ENCODE results near the gene PLEKHH2. TPM values are rescaled to one million over a fixed set of nuclear protein-coding genes. Genes with fewer than 3 reads are reported as not detected.

PLEKHH2 gene
- total and polyA plus RNA-seq, 12 donors = 0.23 to 3.1 (median 1.2) TPM

DNA sequence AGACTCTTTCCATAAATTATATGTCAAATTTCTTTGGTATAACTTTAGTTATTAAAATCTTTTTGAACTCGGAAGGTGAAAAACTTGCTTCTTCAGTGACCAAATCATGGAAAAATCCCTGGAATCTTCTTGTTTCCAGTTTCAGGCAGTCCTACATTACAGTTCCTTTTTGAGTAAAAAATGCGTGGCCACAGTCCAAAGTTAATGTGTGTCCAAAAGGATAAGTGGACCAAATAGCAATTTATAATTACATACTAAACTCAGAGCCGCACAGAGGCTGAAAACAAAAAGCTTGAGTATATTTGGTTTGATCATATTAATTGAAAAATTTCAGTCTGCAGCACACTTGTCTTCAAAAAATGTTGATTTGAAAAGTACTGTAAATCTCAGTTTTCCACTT, 108.4 kb downstream of the PLEKHH2 start:
- Histone ChIP-seq H3K4me3 (no peak overlapping the region), H3K4me1 (peaks cover 0 to 3% (median 0%) of the 10 kb centered on the region in 9 donors), H3K27ac (peak overlapping the region in 1 of 10 donors; percentile 11), H3K9me3 (no peaks in the 10 kb centered on the region), H3K27me3 (no peaks in the 10 kb centered on the region), H3K36me3 (peaks cover 0 to 23% (median 0%) of the 10 kb centered on the region in 9 donors)
- ATAC-seq (no peak), DNase-seq (no peak)
- intact Hi-C loops (cut with DNase I) = no loop called here
- TF ChIP-seq, protein P1, sequence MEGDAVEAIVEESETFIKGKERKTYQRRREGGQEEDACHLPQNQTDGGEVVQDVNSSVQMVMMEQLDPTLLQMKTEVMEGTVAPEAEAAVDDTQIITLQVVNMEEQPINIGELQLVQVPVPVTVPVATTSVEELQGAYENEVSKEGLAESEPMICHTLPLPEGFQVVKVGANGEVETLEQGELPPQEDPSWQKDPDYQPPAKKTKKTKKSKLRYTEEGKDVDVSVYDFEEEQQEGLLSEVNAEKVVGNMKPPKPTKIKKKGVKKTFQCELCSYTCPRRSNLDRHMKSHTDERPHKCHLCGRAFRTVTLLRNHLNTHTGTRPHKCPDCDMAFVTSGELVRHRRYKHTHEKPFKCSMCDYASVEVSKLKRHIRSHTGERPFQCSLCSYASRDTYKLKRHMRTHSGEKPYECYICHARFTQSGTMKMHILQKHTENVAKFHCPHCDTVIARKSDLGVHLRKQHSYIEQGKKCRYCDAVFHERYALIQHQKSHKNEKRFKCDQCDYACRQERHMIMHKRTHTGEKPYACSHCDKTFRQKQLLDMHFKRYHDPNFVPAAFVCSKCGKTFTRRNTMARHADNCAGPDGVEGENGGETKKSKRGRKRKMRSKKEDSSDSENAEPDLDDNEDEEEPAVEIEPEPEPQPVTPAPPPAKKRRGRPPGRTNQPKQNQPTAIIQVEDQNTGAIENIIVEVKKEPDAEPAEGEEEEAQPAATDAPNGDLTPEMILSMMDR (IDR thresholded peaks at IDR 0.05) = no peak
- 60 to 69% methylated on average over 3 of the region's 3 CpGs for WGBS, 2 donors

DNA sequence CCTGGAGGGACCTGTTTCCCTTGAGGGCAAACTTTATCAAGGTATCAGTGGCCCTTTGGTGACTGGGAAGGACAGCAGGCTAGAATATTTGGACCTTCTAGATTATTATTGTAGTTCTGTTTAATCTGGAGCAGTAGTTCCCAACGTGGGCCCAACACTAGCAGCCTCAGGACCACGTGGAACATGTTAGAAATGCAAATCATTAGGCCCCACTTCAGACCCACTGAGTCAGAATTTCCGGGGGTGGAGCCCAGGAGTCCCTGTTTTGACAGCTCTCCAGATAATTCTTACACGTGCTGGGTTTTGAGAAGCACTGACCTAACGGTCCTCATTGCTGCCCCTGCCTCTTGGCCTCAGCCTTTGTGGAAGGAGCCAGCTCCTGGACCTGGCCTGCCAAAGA, 111.3 kb downstream of the PLEKHH2 start:
- Histone ChIP-seq H3K36me3 (peaks cover 0 to 11% (median 0%) of the 10 kb centered on the region in 9 donors), H3K9me3 (no peaks in the 10 kb centered on the region), H3K4me1 (peaks cover 0 to 4% (median 0%) of the 10 kb centered on the region in 9 donors), H3K27ac (no peak overlapping the region), H3K4me3 (no peak overlapping the region), H3K27me3 (no peaks in the 10 kb centered on the region)
- no peak for DNase-seq
- 69 to 72% methylated on average over 5 of the region's 5 CpGs for WGBS, 2 donors
- no peak for ATAC-seq
- TF ChIP-seq, protein P1 (IDR thresholded peaks at IDR 0.05) = no peak
- intact Hi-C loops (cut with DNase I) = no loop called here

DNA sequence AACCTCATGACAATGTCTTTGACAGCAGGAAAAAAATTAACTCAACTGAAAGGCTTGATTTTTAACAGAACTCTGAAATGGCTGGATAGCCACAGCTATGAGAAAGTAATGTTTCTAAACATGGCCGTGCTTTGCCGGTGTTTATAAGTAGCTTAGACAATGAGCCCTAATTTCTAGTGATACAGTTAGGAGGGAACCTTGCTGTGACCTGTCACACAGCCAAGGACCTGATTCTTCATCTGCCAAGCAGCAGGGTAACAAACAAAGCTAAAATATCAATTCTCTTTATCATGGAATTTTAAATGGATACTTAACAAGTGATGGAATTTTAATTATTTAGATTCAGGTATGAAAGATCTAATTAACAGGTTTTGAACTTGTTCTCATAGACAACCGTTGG, 112.5 kb downstream of the PLEKHH2 start:
- 68 to 70% methylated on average over 3 of the region's 3 CpGs for WGBS, 2 donors
- TF ChIP-seq, protein P1 (IDR thresholded peaks at IDR 0.05) = no peak
- H3K4me3 ChIP-seq = no peak overlapping the region
- DNase-seq = no peak
- intact Hi-C loops (cut with DNase I) = no loop called here
- H3K27me3 ChIP-seq = no peaks in the 10 kb centered on the region
- no peak overlapping the region for H3K27ac ChIP-seq
- no peak for ATAC-seq
- H3K36me3 ChIP-seq = no peaks in the 10 kb centered on the region
- peaks cover 0 to 4% (median 0%) of the 10 kb centered on the region in 9 donors for H3K4me1 ChIP-seq
- H3K9me3 ChIP-seq = no peaks in the 10 kb centered on the region

DNA sequence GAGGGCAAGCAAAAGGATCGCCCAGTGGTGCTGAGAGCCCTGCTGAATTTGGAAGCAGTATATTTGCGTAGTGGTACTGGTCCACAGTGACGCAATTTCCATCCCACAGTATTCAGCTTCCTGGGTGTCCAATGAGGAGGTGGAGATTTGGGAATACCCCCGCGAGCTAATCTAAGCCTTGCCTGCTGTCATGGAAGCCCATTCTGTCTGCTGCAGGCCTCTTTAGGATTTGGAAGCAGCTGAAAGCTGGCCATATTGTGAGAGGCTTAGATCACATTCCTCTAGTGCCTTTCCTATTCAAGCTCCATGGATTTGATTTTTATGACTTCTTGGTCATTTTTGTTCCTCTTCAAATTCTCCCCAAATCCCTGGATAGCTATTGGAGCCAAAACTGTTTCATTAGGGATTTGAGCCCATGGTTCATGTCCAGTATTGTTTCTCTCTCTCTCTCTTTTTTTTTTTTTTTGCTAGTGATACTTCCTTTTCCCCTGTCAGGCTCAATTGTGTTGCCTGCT, 114.5 kb downstream of the PLEKHH2 start:
- TF ChIP-seq, protein P1 (IDR thresholded peaks at IDR 0.05) = no peak
- intact Hi-C loops (cut with DNase I) = no loop called here
- H3K36me3 ChIP-seq = no peaks in the 10 kb centered on the region
- no peaks in the 10 kb centered on the region for H3K9me3 ChIP-seq
- no peak for DNase-seq
- peak overlapping the region in 1 of 10 donors; percentile 15 for H3K27ac ChIP-seq
- ATAC-seq = no peak
- no peak overlapping the region for H3K4me3 ChIP-seq
- no peaks in the 10 kb centered on the region for H3K27me3 ChIP-seq
- WGBS, 2 donors = 81 to 86% methylated on average over 5 of the region's 5 CpGs
- peaks cover 0 to 4% (median 0%) of the 10 kb centered on the region in 9 donors for H3K4me1 ChIP-seq
